H9 (cell line): ENCODE results near the gene NPFF. TPM values are rescaled to one million over a fixed set of nuclear protein-coding genes. Genes with fewer than 3 reads are reported as not detected.
A peak's percentile ranks its signal among the peaks of the same experiment; 100 is the strongest.

ENCODE experiments used
- DNase-seq: peaks from one replicate; pipeline ENCODE4 v3.0.0-alpha.2; 2017
- H2AFZ ChIP-seq: one replicate; pipeline ENCODE4 v1.6.1; 2013; ENCODE audit warnings: mild to moderate bottlenecking, low read length, control low read depth, moderate library complexity
- H2AK5ac ChIP-seq: 2 replicates; pipeline ENCODE4 v1.6.1; 2013; ENCODE audit warnings: low read length, control low read depth, mixed read lengths; ENCODE audit not compliant: insufficient read length
- H2BK120ac ChIP-seq: one replicate; pipeline ENCODE4 v1.6.1; 2013; ENCODE audit warnings: low read depth, mild to moderate bottlenecking, low read length, control low read depth, inconsistent platforms; ENCODE audit not compliant: poor library complexity, severe bottlenecking
- H2BK12ac ChIP-seq: 2 replicates; pipeline ENCODE4 v1.6.1; 2013; ENCODE audit warnings: low read length, control low read depth, mixed read lengths, low read depth; ENCODE audit not compliant: insufficient read length
- H2BK15ac ChIP-seq: 2 replicates; pipeline ENCODE4 v1.6.1; 2013; ENCODE audit warnings: low read depth, low read length, control low read depth
- H2BK20ac ChIP-seq: one replicate; pipeline ENCODE4 v1.6.1; 2013; ENCODE audit warnings: low read depth, mild to moderate bottlenecking, low read length, control low read depth, inconsistent platforms; ENCODE audit not compliant: poor library complexity, severe bottlenecking
- H2BK5ac ChIP-seq: 2 replicates; pipeline ENCODE4 v1.6.1; 2013; ENCODE audit warnings: low read length, control low read depth, mixed read lengths; ENCODE audit not compliant: insufficient read length
- H3K14ac ChIP-seq: 2 replicates; pipeline ENCODE4 v1.6.1; 2013; ENCODE audit warnings: low read length, control low read depth; ENCODE audit not compliant: insufficient read depth
- H3K18ac ChIP-seq: 2 replicates; pipeline ENCODE4 v1.6.1; 2013; ENCODE audit warnings: low read depth, mild to moderate bottlenecking, mixed read lengths, low read length, control low read depth; ENCODE audit not compliant: insufficient read length
- H3K23ac ChIP-seq: 2 replicates; pipeline ENCODE4 v1.6.1; 2013; ENCODE audit warnings: low read length, control low read depth, mixed read lengths, low read depth; ENCODE audit not compliant: insufficient read length
- H3K23me2 ChIP-seq: 2 replicates; pipeline ENCODE4 v1.6.1; 2013; ENCODE audit warnings: low read depth, mild to moderate bottlenecking, mixed read lengths, low read length, control low read depth; ENCODE audit not compliant: insufficient read length, poor library complexity, severe bottlenecking
- H3K27ac ChIP-seq: 2 replicates; pipeline ENCODE4 v1.5.1; 2013; ENCODE audit warnings: low read length, control low read depth, mixed read lengths, low read depth; ENCODE audit not compliant: insufficient read length
- H3K27me3 ChIP-seq: 2 replicates; pipeline ENCODE4 v1.6.1; 2013; ENCODE audit warnings: low read length, control low read depth, inconsistent platforms; ENCODE audit not compliant: insufficient read depth
- H3K4ac ChIP-seq: 2 replicates; pipeline ENCODE4 v1.6.1; 2013; ENCODE audit warnings: low read depth, mild to moderate bottlenecking, control low read depth, inconsistent platforms, low read length, moderate library complexity
- H3K4me1 ChIP-seq: 2 replicates; pipeline ENCODE4 v1.6.1; 2013; ENCODE audit warnings: low read length, control low read depth, inconsistent platforms; ENCODE audit not compliant: insufficient read depth
- H3K4me2 ChIP-seq: 2 replicates; pipeline ENCODE4 v1.6.1; 2013; ENCODE audit warnings: low read length, control low read depth, mixed read lengths; ENCODE audit not compliant: insufficient read length, insufficient read depth
- H3K56ac ChIP-seq: 2 replicates; pipeline ENCODE4 v1.6.1; 2013; ENCODE audit warnings: low read depth, mild to moderate bottlenecking, mixed read lengths, low read length, control low read depth; ENCODE audit not compliant: insufficient read length
- H3K79me1 ChIP-seq: 2 replicates; pipeline ENCODE4 v1.6.1; 2013; ENCODE audit warnings: low read depth, mild to moderate bottlenecking, moderate library complexity, low read length, control low read depth, inconsistent platforms; ENCODE audit not compliant: insufficient read depth, poor library complexity, severe bottlenecking
- H3K79me2 ChIP-seq: 2 replicates; pipeline ENCODE4 v1.6.1; 2013; ENCODE audit warnings: low read length, control low read depth, inconsistent platforms; ENCODE audit not compliant: insufficient read depth
- H3K9ac ChIP-seq: 2 replicates; pipeline ENCODE4 v1.6.1; 2013; ENCODE audit warnings: low read length, control low read depth, mixed read lengths; ENCODE audit not compliant: insufficient read length; ENCODE audit errors: extremely low read depth
- H3K9me3 ChIP-seq: one replicate; pipeline ENCODE4 v1.6.1; 2013; ENCODE audit warnings: low read depth, low read length, inconsistent platforms; ENCODE audit not compliant: control insufficient read depth
- H3T11ph ChIP-seq: one replicate; pipeline ENCODE4 v1.6.1; 2013; ENCODE audit warnings: mild to moderate bottlenecking, low read length, control low read depth, inconsistent platforms
- H4K20me1 ChIP-seq: one replicate; pipeline ENCODE4 v1.6.1; 2013; ENCODE audit not compliant: control insufficient read depth, insufficient read length, insufficient read depth
- H4K5ac ChIP-seq: 2 replicates; pipeline ENCODE4 v1.6.1; 2013; ENCODE audit warnings: low read depth, mild to moderate bottlenecking, mixed read lengths, low read length, control low read depth; ENCODE audit not compliant: insufficient read length
- H4K8ac ChIP-seq: replicated peaks from 2 replicates; pipeline ENCODE4 v1.6.1; 2013; ENCODE audit warnings: low read length, control low read depth, mixed read lengths, low read depth; ENCODE audit not compliant: insufficient read length
- H4K91ac ChIP-seq: 2 replicates; pipeline ENCODE4 v1.6.1; 2013; ENCODE audit warnings: low read depth, mild to moderate bottlenecking, moderate library complexity, mixed read lengths, low read length, control low read depth; ENCODE audit not compliant: insufficient read length
- H3K27ac Mint-ChIP-seq, 3 experiments: 2 replicates in 2 of 3; 3 replicates in 1 of 3; pipeline ENCODE4 v1.8.0; 2020 to 2021; ENCODE audit warnings: mixed read lengths in 3 of 3, mild to moderate bottlenecking in 1 of 3, moderate library complexity in 1 of 3
- H3K27me3 Mint-ChIP-seq: 2 replicates; pipeline ENCODE4 v1.8.0; 2021; ENCODE audit warnings: low read depth, mild to moderate bottlenecking, moderate library complexity, mixed read lengths
- H3K36me3 Mint-ChIP-seq, 3 experiments: 2 replicates in 2 of 3; 3 replicates in 1 of 3; pipeline ENCODE4 v1.8.0; 2020 to 2021; ENCODE audit warnings: low read depth in 3 of 3, mixed read lengths in 3 of 3; ENCODE audit not compliant: insufficient read depth in 1 of 3
- H3K4me1 Mint-ChIP-seq, 2 experiments: 2 replicates each; pipeline ENCODE4 v1.8.0; 2020; ENCODE audit warnings: mixed read lengths in 2 of 2
- H3K4me3 Mint-ChIP-seq, 2 experiments: 2 replicates in 1 of 2; 3 replicates in 1 of 2; pipeline ENCODE4 v1.8.0; 2020 to 2021; ENCODE audit warnings: mild to moderate bottlenecking in 2 of 2, mixed read lengths in 2 of 2, moderate library complexity in 1 of 2
- H3K9me3 Mint-ChIP-seq, 2 experiments: 2 replicates in 1 of 2; 3 replicates in 1 of 2; pipeline ENCODE4 v1.8.0; 2020; ENCODE audit warnings: mild to moderate bottlenecking in 2 of 2, mixed read lengths in 2 of 2, moderate library complexity in 1 of 2
- WGBS: extraction: QIAGEN DNeasy Blood & Tissue Kit; methylation state at CpG from one replicate; pipeline ENCODE4 v1.1.7; 2013; ENCODE audit warnings: missing lambda C conversion rate, low lambda C conversion rate, mixed read lengths; ENCODE audit not compliant: insufficient read length; ENCODE audit errors: extremely low coverage; 5-methylcytosine and 5-hydroxymethylcytosine counted together
- total RNA-seq: library from RNA; stranded (reverse); gene quantifications from 2 replicates; pipeline ENCODE4 v1.2.1, GENCODE V29; 2021
- TF ChIP-seq, protein P1 (sequence below): fragments of 200-600 bp; sonication (generic); conservative IDR thresholded peaks from 3 replicates; pipeline ENCODE4 v1.8.0; 2021; ENCODE audit warnings: antibody characterized with exemption, mild to moderate bottlenecking

The NPFF gene
- total RNA-seq, 1 experiment from 2014 or later = not detected

DNA sequence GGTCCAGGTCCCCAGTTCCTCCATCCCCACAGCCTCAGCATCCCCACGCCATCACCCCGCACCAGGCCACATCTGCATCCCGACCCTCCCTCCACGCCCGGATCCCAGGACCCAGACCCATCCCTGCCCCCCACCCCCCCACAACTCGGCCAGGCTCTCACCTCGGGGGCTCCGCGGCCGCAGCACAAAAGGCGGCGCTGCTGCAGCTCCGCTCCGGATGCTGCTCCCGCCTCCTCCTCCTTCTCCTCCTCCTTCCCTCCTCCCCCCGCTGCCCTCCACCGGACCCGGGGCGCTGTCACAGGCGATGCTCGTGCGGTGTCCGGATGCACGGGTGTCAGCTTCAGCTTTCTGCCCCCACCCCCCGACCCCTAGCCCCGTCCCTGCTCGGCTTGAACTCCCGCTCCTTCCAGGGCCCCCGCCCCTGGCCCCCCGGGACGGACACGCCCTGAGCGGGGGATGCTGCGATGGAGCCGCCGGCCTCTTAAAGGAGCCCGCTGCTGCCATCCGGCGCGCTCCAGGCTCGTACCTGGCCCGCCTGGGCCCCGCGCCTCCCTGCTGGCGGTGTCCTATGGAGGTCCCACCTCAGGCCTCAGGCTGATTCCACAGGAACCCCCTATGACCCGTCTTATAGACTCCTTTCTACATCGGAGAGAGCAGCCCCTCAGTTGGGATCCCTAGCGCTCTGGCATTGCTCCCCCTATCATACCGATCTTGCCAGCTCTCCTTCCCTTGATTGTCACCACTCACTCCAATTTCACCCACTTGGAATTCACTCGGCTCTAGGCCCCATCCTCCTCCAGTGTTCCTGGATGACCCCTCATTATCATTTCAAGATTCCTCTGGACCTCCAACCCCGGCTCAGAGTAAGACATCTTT is 7.8 kb downstream of the NPFF start, which contains the start of gene MAP3K12:
Gene MAP3K12, minus strand, starts transcription at position 193 of the 876 bp plus-strand sequence. CDS start 12,067 bp downstream, outside the sequence.
- H3K27ac Mint-ChIP-seq = peak within 1 kb of the TSS; percentile 95 to 98 (median 96)
- peak within 1 kb of the TSS; percentile 83 for H3K4me2 ChIP-seq
- peak; percentile 84 for DNase-seq
- peaks cover 7% of the 10 kb centered on the region for H3K79me1 ChIP-seq
- no peaks in the 10 kb centered on the region for H3K9me3 Mint-ChIP-seq
- H3K9ac ChIP-seq = peak within 1 kb of the TSS; percentile 69
- H3K4me1 Mint-ChIP-seq = peaks cover 44 to 48% of the 10 kb centered on the region in 2 experiments
- TF ChIP-seq, protein P1, sequence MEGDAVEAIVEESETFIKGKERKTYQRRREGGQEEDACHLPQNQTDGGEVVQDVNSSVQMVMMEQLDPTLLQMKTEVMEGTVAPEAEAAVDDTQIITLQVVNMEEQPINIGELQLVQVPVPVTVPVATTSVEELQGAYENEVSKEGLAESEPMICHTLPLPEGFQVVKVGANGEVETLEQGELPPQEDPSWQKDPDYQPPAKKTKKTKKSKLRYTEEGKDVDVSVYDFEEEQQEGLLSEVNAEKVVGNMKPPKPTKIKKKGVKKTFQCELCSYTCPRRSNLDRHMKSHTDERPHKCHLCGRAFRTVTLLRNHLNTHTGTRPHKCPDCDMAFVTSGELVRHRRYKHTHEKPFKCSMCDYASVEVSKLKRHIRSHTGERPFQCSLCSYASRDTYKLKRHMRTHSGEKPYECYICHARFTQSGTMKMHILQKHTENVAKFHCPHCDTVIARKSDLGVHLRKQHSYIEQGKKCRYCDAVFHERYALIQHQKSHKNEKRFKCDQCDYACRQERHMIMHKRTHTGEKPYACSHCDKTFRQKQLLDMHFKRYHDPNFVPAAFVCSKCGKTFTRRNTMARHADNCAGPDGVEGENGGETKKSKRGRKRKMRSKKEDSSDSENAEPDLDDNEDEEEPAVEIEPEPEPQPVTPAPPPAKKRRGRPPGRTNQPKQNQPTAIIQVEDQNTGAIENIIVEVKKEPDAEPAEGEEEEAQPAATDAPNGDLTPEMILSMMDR = no peak
- no peaks in the 10 kb centered on the region; the same call in 1 of the 2 replicates for H3K79me2 ChIP-seq
- H3K23me2 ChIP-seq = peaks cover 20% of the 10 kb centered on the region
- H3K4me1 ChIP-seq = peaks cover 6% of the 10 kb centered on the region; the same call in 1 of the 2 replicates
- no peak within 1 kb of the TSS for H2BK15ac ChIP-seq
- H4K91ac ChIP-seq = no peak within 1 kb of the TSS
- H3K27ac ChIP-seq = peak within 1 kb of the TSS; percentile 49
- no peaks in the 10 kb centered on the region for H3K27me3 ChIP-seq
- H2BK5ac ChIP-seq = no peak within 1 kb of the TSS
- H4K5ac ChIP-seq = no peak within 1 kb of the TSS
- no peak within 1 kb of the TSS for H4K8ac ChIP-seq
- H3K27me3 Mint-ChIP-seq = no peaks in the 10 kb centered on the region
- H3K18ac ChIP-seq = peak within 1 kb of the TSS; percentile 44
- no CpG with 5 or more reads among the region's 51 CpGs for WGBS
- H3K56ac ChIP-seq = peak within 1 kb of the TSS; percentile 17
- H2BK120ac ChIP-seq = no peak within 1 kb of the TSS
- no peak within 1 kb of the TSS; the same call in 1 of the 2 replicates for H3K14ac ChIP-seq
- H3K36me3 Mint-ChIP-seq = peaks cover 6 to 23% (median 7%) of the 10 kb centered on the region in 3 experiments; a peak in 6 of 7 replicates
- H3K23ac ChIP-seq = no peak within 1 kb of the TSS
- no peak within 1 kb of the TSS for H2AFZ ChIP-seq
- H3K4ac ChIP-seq = no peak within 1 kb of the TSS
- H3K4me3 Mint-ChIP-seq = peak within 1 kb of the TSS; percentile 86 to 96
- H3T11ph ChIP-seq = no peak within 1 kb of the TSS
- H4K20me1 ChIP-seq = no peaks in the 10 kb centered on the region
- H2BK12ac ChIP-seq = no peak within 1 kb of the TSS
- no peak within 1 kb of the TSS for H2AK5ac ChIP-seq
- no peaks in the 10 kb centered on the region for H3K9me3 ChIP-seq
- no peak within 1 kb of the TSS for H2BK20ac ChIP-seq
